Thoracic aorta (tissue), 2 donors: Measurements from ENCODE around the gene ZNF385A. TPM values are rescaled to one million over a fixed set of nuclear protein-coding genes. Genes with fewer than 3 reads are reported as not detected.

ENCODE experiments used
- ATAC-seq: fragments of 150-250 bp; one replicate; pipeline ENCODE4 v1.8.0; 2017; ENCODE audit warnings: low read depth; ENCODE audit not compliant: insufficient number of reproducible peaks, low FRiP score
- DNase-seq: peaks from one replicate; pipeline ENCODE4 v3.0.0-alpha.2; 2020; ENCODE audit warnings: low spot score
- H3K27ac ChIP-seq, 2 donors: fragments of 200-600 bp; sonication (generic); 1 replicate in 1 of 2; 2 replicates in 1 of 2; pipeline ENCODE4 v1.5.1; 2016; ENCODE audit warnings: mild to moderate bottlenecking in 2 of 2, moderate library complexity in 2 of 2
- H3K27me3 ChIP-seq: fragments of 200-600 bp; sonication (generic); replicated peaks from 2 replicates; pipeline ENCODE4 v1.6.0; 2016; ENCODE audit warnings: mild to moderate bottlenecking; ENCODE audit not compliant: insufficient read depth
- H3K36me3 ChIP-seq: fragments of 200-600 bp; sonication (generic); one replicate; pipeline ENCODE4 v1.5.1; 2016
- H3K4me1 ChIP-seq, 2 donors: fragments of 200-600 bp; sonication (generic); 1 replicate in 1 of 2; 2 replicates in 1 of 2; pipeline versions ENCODE4 v1.5.1 to v1.6.0; 2016; ENCODE audit warnings: low read depth in 2 of 2, mild to moderate bottlenecking in 1 of 2; ENCODE audit not compliant: control insufficient read depth in 1 of 2
- H3K4me3 ChIP-seq: fragments of 200-600 bp; sonication (generic); 2 replicates; pipeline ENCODE4 v1.5.1; 2016; ENCODE audit warnings: mild to moderate bottlenecking
- H3K9me3 ChIP-seq: fragments of 200-600 bp; sonication (generic); 2 replicates; pipeline ENCODE4 v1.5.1; 2016
- total RNA-seq, 2 donors: library from RNA; depleted of rRNA; stranded (reverse); fragments of >200 nt; gene quantifications; one replicate each; pipeline versions ENCODE4 v1.1.0 to v1.2.3, GENCODE V29; 2016
- TF ChIP-seq, protein P1 (sequence below): fragments of 200-600 bp; sonication (generic); IDR thresholded peaks from one replicate; pipeline ENCODE4 v1.5.1; 2019; ENCODE audit warnings: antibody characterized with exemption

ZNF385A gene
- total RNA-seq, 2 donors from 2014 or later: 7.4 to 19.0 TPM

- H3K4me1 ChIP-seq: peaks cover 52 to 68% of the 10 kb centered on the region in 2 donors
- no peaks in the 10 kb centered on the region for H3K9me3 ChIP-seq
- H3K27ac ChIP-seq: peak overlapping the region; percentile 29 to 73
- ATAC-seq (peak; percentile 48), DNase-seq (no peak)
- TF ChIP-seq, protein P1, sequence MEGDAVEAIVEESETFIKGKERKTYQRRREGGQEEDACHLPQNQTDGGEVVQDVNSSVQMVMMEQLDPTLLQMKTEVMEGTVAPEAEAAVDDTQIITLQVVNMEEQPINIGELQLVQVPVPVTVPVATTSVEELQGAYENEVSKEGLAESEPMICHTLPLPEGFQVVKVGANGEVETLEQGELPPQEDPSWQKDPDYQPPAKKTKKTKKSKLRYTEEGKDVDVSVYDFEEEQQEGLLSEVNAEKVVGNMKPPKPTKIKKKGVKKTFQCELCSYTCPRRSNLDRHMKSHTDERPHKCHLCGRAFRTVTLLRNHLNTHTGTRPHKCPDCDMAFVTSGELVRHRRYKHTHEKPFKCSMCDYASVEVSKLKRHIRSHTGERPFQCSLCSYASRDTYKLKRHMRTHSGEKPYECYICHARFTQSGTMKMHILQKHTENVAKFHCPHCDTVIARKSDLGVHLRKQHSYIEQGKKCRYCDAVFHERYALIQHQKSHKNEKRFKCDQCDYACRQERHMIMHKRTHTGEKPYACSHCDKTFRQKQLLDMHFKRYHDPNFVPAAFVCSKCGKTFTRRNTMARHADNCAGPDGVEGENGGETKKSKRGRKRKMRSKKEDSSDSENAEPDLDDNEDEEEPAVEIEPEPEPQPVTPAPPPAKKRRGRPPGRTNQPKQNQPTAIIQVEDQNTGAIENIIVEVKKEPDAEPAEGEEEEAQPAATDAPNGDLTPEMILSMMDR: no peak
- peak overlapping the region; percentile 100 for H3K4me3 ChIP-seq
- H3K27me3 ChIP-seq: no peaks in the 10 kb centered on the region
- H3K36me3 ChIP-seq: peaks cover 73% of the 10 kb centered on the region
Measured at GRCh38 chr12:54411391-54412241, 27.1 kb upstream of the ZNF385A start.

GRCh38 chr12:54409267-54409666 is 24.7 kb upstream of the ZNF385A start:
- Histone ChIP-seq H3K4me1 (peaks cover 33 to 44% of the 10 kb centered on the region in 2 donors), H3K4me3 (no peak overlapping the region), H3K9me3 (no peaks in the 10 kb centered on the region), H3K36me3 (peaks cover 97% of the 10 kb centered on the region), H3K27ac (no peak overlapping the region), H3K27me3 (no peaks in the 10 kb centered on the region)
- no peak for DNase-seq
- TF ChIP-seq, protein P1: no peak
- no peak for ATAC-seq

GRCh38 chr12:54407183-54407905 is 22.8 kb upstream of the ZNF385A start:
- DNase-seq (no peak), ATAC-seq (no peak)
- H3K4me3 ChIP-seq: no peak overlapping the region
- no peak overlapping the region for H3K27ac ChIP-seq
- no peaks in the 10 kb centered on the region for H3K27me3 ChIP-seq
- TF ChIP-seq, protein P1: no peak
- peaks cover 13 to 25% of the 10 kb centered on the region in 2 donors for H3K4me1 ChIP-seq
- H3K9me3 ChIP-seq: no peaks in the 10 kb centered on the region
- H3K36me3 ChIP-seq: peaks cover 100% of the 10 kb centered on the region

- DNase-seq: no peak
- H3K27ac ChIP-seq: peak overlapping the region in 1 of 2 donors; percentile 26
- H3K27me3 ChIP-seq: no peaks in the 10 kb centered on the region
- TF ChIP-seq, protein P1: no peak
- ATAC-seq: no peak
- H3K9me3 ChIP-seq: no peaks in the 10 kb centered on the region
- peaks cover 0 to 7% of the 10 kb centered on the region in 2 donors for H3K4me1 ChIP-seq
- H3K4me3 ChIP-seq: no peak overlapping the region
- peaks cover 100% of the 10 kb centered on the region for H3K36me3 ChIP-seq
Measured at GRCh38 chr12:54405573-54405972, 21.0 kb upstream of the ZNF385A start.

GRCh38 chr12:54405106-54405505 is 20.6 kb upstream of the ZNF385A start:
- no peak overlapping the region for H3K4me3 ChIP-seq
- DNase-seq (no peak), ATAC-seq (no peak)
- H3K9me3 ChIP-seq: no peaks in the 10 kb centered on the region
- H3K36me3 ChIP-seq: peaks cover 100% of the 10 kb centered on the region
- TF ChIP-seq, protein P1: no peak
- peaks cover 0 to 3% of the 10 kb centered on the region in 2 donors for H3K4me1 ChIP-seq
- H3K27me3 ChIP-seq: no peaks in the 10 kb centered on the region
- peak overlapping the region in 1 of 2 donors; percentile 26 for H3K27ac ChIP-seq
